ENCODE results near the gene GRID1.

Gene GRID1

GRCh38 chr10:86329093-86329710 is 37.4 kb downstream of the GRID1 start:
- Histone ChIP-seq H3K4me3 (no peak overlapping the region), H3K27ac (no peak overlapping the region)

- H3K4me3 ChIP-seq, result no peak overlapping the region
- H3K27ac ChIP-seq, result no peak overlapping the region
These were observed 38.5 kb downstream of the GRID1 start for GRCh38 chr10:86327954-86328725.

GRCh38 chr10:86325158-86325557 is 41.4 kb downstream of the GRID1 start:
- no peak overlapping the region for H3K27ac ChIP-seq
- no peak overlapping the region for H3K4me3 ChIP-seq

- Histone ChIP-seq H3K27ac (no peak overlapping the region), H3K4me3 (no peak overlapping the region)
These were observed 45.0 kb downstream of the GRID1 start for GRCh38 chr10:86321568-86321967.

- H3K4me3 ChIP-seq, result no peak overlapping the region
- H3K27ac ChIP-seq, result no peak overlapping the region
These were observed 46.9 kb downstream of the GRID1 start for GRCh38 chr10:86319676-86320075.

- no peak overlapping the region for H3K4me3 ChIP-seq
- no peak overlapping the region for H3K27ac ChIP-seq
These were observed 48.5 kb downstream of the GRID1 start for GRCh38 chr10:86317949-86318725.

- H3K4me3 ChIP-seq, result no peak overlapping the region
- H3K27ac ChIP-seq, result no peak overlapping the region
These were observed 49.6 kb downstream of the GRID1 start for GRCh38 chr10:86316990-86317389.

- H3K27ac ChIP-seq, result no peak overlapping the region
- no peak overlapping the region for H3K4me3 ChIP-seq
These were observed 50.2 kb downstream of the GRID1 start for GRCh38 chr10:86316274-86316835.

- Histone ChIP-seq H3K4me3 (no peak overlapping the region), H3K27ac (no peak overlapping the region)
These were observed 51.0 kb downstream of the GRID1 start for GRCh38 chr10:86315549-86315942.

GRCh38 chr10:86314616-86315548 is 51.7 kb downstream of the GRID1 start:
- no peak overlapping the region for H3K27ac ChIP-seq
- no peak overlapping the region for H3K4me3 ChIP-seq

- no peak overlapping the region for H3K27ac ChIP-seq
- no peak overlapping the region for H3K4me3 ChIP-seq
These were observed 53.0 kb downstream of the GRID1 start for GRCh38 chr10:86313621-86314041.

GRCh38 chr10:86312701-86313270 is 53.8 kb downstream of the GRID1 start:
- Histone ChIP-seq H3K27ac (no peak overlapping the region), H3K4me3 (no peak overlapping the region)

GRCh38 chr10:86311906-86312305 is 54.7 kb downstream of the GRID1 start:
- Histone ChIP-seq H3K27ac (no peak overlapping the region), H3K4me3 (no peak overlapping the region)

- no peak overlapping the region for H3K4me3 ChIP-seq
- no peak overlapping the region for H3K27ac ChIP-seq
These were observed 55.4 kb downstream of the GRID1 start for GRCh38 chr10:86311190-86311589.

- Histone ChIP-seq H3K27ac (no peak overlapping the region), H3K4me3 (no peak overlapping the region)
These were observed 55.9 kb downstream of the GRID1 start for GRCh38 chr10:86310702-86311101.

- Histone ChIP-seq H3K4me3 (no peak overlapping the region), H3K27ac (no peak overlapping the region)
These were observed 56.3 kb downstream of the GRID1 start for GRCh38 chr10:86310291-86310690.

- no peak overlapping the region for H3K4me3 ChIP-seq
- H3K27ac ChIP-seq, result no peak overlapping the region
These were observed 58.5 kb downstream of the GRID1 start for GRCh38 chr10:86308056-86308455.

- no peak overlapping the region for H3K4me3 ChIP-seq
- no peak overlapping the region for H3K27ac ChIP-seq
These were observed 59.8 kb downstream of the GRID1 start for GRCh38 chr10:86306628-86307278.

GRCh38 chr10:86305521-86305920 is 61.1 kb downstream of the GRID1 start:
- H3K4me3 ChIP-seq, result no peak overlapping the region
- no peak overlapping the region for H3K27ac ChIP-seq
